Thyroid gland (tissue), 4 donors: ENCODE data around the gene TESMIN. TPM values are rescaled to one million over a fixed set of nuclear protein-coding genes. Genes with fewer than 3 reads are reported as not detected.

ENCODE experiments used
- DNase-seq, 2 donors: peaks; one replicate each; pipeline ENCODE4 v3.0.0-alpha.2; 2019
- H3K27ac ChIP-seq, 3 donors: fragments of 200-600 bp; sonication (generic); 1 replicate in 2 of 3; 2 replicates in 1 of 3; pipeline ENCODE4 v1.5.1; 2016 to 2019; ENCODE audit warnings: mild to moderate bottlenecking in 1 of 3, moderate library complexity in 1 of 3
- H3K27me3 ChIP-seq: fragments of 200-600 bp; sonication (generic); one replicate; pipeline ENCODE4 v1.5.1; 2019
- H3K36me3 ChIP-seq, 2 donors: fragments of 200-600 bp; sonication (generic); one replicate each; pipeline ENCODE4 v1.5.1; 2016 to 2019
- H3K4me1 ChIP-seq, 2 donors: fragments of 200-600 bp; sonication (generic); one replicate each; pipeline ENCODE4 v1.5.1; 2017 to 2019
- H3K4me3 ChIP-seq, 3 donors: fragments of 200-600 bp; sonication (generic); replicated peaks in 1 of 3; 1 replicate in 2 of 3; 2 replicates in 1 of 3; pipeline ENCODE4 v1.5.1; 2016; ENCODE audit warnings: mild to moderate bottlenecking in 1 of 3
- H3K9me3 ChIP-seq: fragments of 200-600 bp; sonication (generic); one replicate; pipeline ENCODE4 v1.5.1; 2017
- POLR2A ChIP-seq, 2 donors: fragments of 450-650 bp; IDR thresholded peaks; one replicate each; pipeline ENCODE4 v1.6.1; 2017; ENCODE audit warnings: antibody characterized with exemption in 2 of 2, mild to moderate bottlenecking in 2 of 2, moderate library complexity in 1 of 2
- WGBS, 2 donors: methylation state at CpG; one replicate each; pipeline ENCODE4 v1.1.5; 2017; 5-methylcytosine and 5-hydroxymethylcytosine counted together
- intact Hi-C: fragments of 100-400 bp; cut with DNase I; formaldehyde crosslinking; loops from one replicate; pipeline ENCODE4 v1.15.1; 2023
- total RNA-seq, 4 donors: library from RNA; depleted of rRNA; stranded (reverse); fragments of >200 nt; gene quantifications; one replicate each; pipeline ENCODE4 v1.2.3, GENCODE V29; 2016
- TF ChIP-seq, protein P1 (sequence below), 6 experiments: fragments of 200-600 bp in 3 of 6; fragments of 450-650 bp in 3 of 6; sonication (generic) in 3 of 6; IDR thresholded peaks; one replicate each; pipeline ENCODE4 v1.5.1; 2016 to 2019; ENCODE audit warnings: antibody characterized with exemption in 6 of 6, mild to moderate bottlenecking in 2 of 6, inconsistent platforms in 1 of 6, moderate library complexity in 1 of 6

TESMIN gene
- total RNA-seq, 4 donors from 2014 or later, result 2.1 to 10.6 (median 5.8) TPM

DNA sequence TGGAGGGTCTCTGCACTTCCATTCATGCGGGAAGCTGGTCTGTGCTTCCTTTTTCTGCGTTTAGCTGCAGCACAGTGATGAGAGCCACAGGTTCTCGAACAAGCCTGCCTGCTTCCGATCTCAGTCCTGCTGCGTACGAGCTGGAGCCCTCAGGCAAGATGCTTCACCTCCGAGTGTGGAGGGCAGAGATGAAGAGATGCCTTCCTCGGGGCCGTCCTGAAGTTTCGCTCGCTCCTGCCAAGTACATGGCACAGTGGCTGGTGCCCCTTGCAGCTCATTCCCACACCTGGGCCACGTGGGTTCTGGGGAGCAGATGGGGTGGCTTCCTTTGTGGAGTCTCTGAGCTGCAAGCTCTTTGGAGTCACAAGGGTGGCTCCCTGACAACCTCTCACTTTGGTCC is 19.5 kb upstream of the TESMIN start:
- no peak for DNase-seq
- no peaks in the 10 kb centered on the region for H3K9me3 ChIP-seq
- no peaks in the 10 kb centered on the region for H3K27me3 ChIP-seq
- 87 to 93% methylated on average over 12 of the region's 12 CpGs for WGBS, 2 donors
- no peak for TF ChIP-seq POLR2A (IDR thresholded peaks at IDR 0.05)
- TF ChIP-seq, protein P1, sequence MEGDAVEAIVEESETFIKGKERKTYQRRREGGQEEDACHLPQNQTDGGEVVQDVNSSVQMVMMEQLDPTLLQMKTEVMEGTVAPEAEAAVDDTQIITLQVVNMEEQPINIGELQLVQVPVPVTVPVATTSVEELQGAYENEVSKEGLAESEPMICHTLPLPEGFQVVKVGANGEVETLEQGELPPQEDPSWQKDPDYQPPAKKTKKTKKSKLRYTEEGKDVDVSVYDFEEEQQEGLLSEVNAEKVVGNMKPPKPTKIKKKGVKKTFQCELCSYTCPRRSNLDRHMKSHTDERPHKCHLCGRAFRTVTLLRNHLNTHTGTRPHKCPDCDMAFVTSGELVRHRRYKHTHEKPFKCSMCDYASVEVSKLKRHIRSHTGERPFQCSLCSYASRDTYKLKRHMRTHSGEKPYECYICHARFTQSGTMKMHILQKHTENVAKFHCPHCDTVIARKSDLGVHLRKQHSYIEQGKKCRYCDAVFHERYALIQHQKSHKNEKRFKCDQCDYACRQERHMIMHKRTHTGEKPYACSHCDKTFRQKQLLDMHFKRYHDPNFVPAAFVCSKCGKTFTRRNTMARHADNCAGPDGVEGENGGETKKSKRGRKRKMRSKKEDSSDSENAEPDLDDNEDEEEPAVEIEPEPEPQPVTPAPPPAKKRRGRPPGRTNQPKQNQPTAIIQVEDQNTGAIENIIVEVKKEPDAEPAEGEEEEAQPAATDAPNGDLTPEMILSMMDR (IDR thresholded peaks at IDR 0.05), result no peak
- no peak overlapping the region for H3K4me3 ChIP-seq
- H3K27ac ChIP-seq, result no peak overlapping the region
- H3K4me1 ChIP-seq, result no peaks in the 10 kb centered on the region
- H3K36me3 ChIP-seq, result peaks cover 68 to 70% of the 10 kb centered on the region in 2 donors
- intact Hi-C loops, result no loop called here

DNA sequence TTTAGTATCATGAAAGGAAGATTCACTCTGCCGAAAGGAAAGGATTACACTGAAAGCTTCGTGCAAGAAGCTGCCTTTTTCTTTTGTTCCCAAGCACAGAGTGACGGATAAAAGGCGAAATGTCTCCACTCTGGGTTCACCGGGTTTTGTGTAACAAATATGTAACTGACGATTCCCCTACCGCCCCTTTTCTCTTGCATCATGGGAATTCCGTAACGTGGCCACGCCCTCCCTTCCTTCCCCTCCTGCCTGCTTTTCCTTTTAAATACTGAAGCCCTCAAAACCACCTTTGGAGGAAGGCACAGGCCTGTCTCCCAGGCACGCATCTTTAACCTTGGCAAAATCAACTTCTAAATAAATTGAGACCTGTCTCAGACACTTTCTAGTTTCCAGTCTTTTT is 16.4 kb upstream of the TESMIN start:
- Histone ChIP-seq H3K9me3 (no peaks in the 10 kb centered on the region), H3K4me1 (no peaks in the 10 kb centered on the region), H3K36me3 (peaks cover 39 to 40% of the 10 kb centered on the region in 2 donors), H3K27me3 (no peaks in the 10 kb centered on the region), H3K27ac (no peak overlapping the region), H3K4me3 (no peak overlapping the region)
- 92 to 96% methylated on average over 11 of the region's 11 CpGs for WGBS, 2 donors
- TF ChIP-seq POLR2A (IDR thresholded peaks at IDR 0.05), result no peak
- TF ChIP-seq, protein P1 (IDR thresholded peaks at IDR 0.05), result no peak
- no peak for DNase-seq
- intact Hi-C loops, result no loop called here

DNA sequence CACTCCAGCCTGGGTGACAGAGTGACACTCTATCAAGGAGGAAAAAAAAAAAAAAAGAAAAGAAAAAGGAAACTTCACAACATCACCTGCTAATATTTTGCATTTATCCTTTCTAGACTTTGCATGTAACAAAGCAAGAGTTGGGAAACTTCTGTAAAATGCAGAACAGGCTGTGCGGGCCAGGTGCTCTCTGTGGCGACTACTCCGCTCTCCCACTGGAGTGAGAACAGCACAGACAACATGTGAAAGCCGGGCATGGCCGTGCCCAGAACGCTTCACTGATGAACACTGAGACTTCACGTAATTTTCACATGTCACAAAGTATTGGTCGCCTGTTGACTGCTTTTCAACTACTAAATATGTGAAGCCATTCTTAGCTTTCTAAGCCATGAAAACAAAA is 15.5 kb upstream of the TESMIN start:
- H3K4me1 ChIP-seq, result no peaks in the 10 kb centered on the region
- H3K4me3 ChIP-seq, result no peak overlapping the region
- 94 to 98% methylated on average over 8 of the region's 8 CpGs for WGBS, 2 donors
- H3K9me3 ChIP-seq, result no peaks in the 10 kb centered on the region
- no peak for TF ChIP-seq POLR2A (IDR thresholded peaks at IDR 0.05)
- TF ChIP-seq, protein P1 (IDR thresholded peaks at IDR 0.05), result no peak
- DNase-seq, result no peak
- H3K36me3 ChIP-seq, result peaks cover 39% of the 10 kb centered on the region in 2 donors
- intact Hi-C loops, result no loop called here
- H3K27me3 ChIP-seq, result no peaks in the 10 kb centered on the region
- no peak overlapping the region for H3K27ac ChIP-seq

DNA sequence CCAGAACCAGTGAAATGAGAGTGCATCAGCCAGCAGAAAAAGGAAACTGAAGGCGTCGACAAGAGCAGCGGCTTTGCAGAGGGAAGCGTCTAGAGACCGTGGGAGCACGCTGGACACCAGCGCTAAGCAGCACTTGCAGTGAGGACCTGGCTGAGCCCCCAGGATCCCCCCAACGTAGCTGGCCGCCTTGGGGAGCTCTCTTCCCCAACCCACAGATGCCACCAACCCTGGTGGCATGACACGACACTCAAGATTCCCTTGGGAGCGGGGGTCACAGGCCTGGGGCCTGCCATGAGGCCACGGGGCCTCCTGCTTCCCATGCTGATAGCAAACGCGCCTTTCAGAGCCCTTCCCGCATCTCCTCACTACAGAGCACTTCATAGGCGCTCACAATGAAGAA is 13.4 kb upstream of the TESMIN start:
- H3K27ac ChIP-seq, result no peak overlapping the region
- no peak for DNase-seq
- H3K36me3 ChIP-seq, result peaks cover 38 to 39% of the 10 kb centered on the region in 2 donors
- H3K4me3 ChIP-seq, result no peak overlapping the region
- intact Hi-C loops, result no loop called here
- H3K4me1 ChIP-seq, result no peaks in the 10 kb centered on the region
- H3K27me3 ChIP-seq, result no peaks in the 10 kb centered on the region
- 86% methylated on average over 16 of the region's 16 CpGs for WGBS, 2 donors
- TF ChIP-seq, protein P1 (IDR thresholded peaks at IDR 0.05), result no peak
- no peak for TF ChIP-seq POLR2A (IDR thresholded peaks at IDR 0.05)
- no peaks in the 10 kb centered on the region for H3K9me3 ChIP-seq

DNA sequence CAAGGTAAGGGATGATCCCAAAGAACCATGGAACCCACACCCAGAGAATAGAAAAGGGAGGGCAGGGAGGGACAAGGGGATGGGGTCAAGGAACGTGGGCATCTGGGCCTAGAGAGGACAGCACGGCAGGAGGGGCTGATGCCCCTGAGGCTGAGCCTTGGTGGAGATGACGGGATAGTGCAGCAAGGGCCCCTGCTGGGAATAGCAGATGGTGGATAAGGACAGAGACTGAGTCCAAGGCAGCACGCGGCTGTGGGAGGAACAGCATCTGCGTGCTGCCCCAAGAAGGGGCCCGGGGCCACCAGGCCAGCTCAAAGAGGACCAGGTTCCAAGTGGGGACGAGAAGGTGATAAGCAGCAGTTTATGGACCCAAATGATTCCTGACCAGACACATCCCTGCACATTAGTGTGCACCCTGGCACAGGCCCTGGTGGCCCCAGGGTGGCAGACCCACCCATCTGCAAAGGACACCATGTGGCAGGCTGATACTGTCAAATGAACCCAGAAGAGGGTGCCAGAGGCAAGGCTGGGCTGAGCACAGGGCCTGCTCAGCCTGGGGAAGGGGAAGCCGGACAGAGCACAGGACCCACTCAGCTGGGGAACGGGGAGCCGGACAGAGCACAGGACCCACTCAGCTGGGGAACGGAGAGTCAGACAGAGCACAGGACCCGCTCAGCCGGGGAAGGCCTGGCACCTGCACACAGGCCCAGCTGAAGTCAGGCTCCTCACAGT is 12.8 kb upstream of the TESMIN start:
- WGBS, 2 donors, result 94 to 96% methylated on average over 13 to 14 of the region's 14 CpGs
- peaks cover 38 to 43% of the 10 kb centered on the region in 2 donors for H3K36me3 ChIP-seq
- no peaks in the 10 kb centered on the region for H3K27me3 ChIP-seq
- intact Hi-C loops, result no loop called here
- H3K4me3 ChIP-seq, result no peak overlapping the region
- no peaks in the 10 kb centered on the region for H3K9me3 ChIP-seq
- no peak for TF ChIP-seq POLR2A (IDR thresholded peaks at IDR 0.05)
- TF ChIP-seq, protein P1 (IDR thresholded peaks at IDR 0.05), result no peak
- H3K4me1 ChIP-seq, result no peaks in the 10 kb centered on the region
- no peak for DNase-seq
- H3K27ac ChIP-seq, result no peak overlapping the region
